CD4-positive, alpha-beta T cell (primary cell): ENCODE measurements around the gene SLC25A24. TPM values are rescaled to one million over a fixed set of nuclear protein-coding genes. Genes with fewer than 3 reads are reported as not detected.

Experiments
- ATAC-seq: fragments of 200-7000 bp; cut with Tn5 transposase; one replicate; pipeline ENCODE4 v1.10.0; 2022; ENCODE audit warnings: mild to moderate bottlenecking; ENCODE audit not compliant: poor library complexity
- CTCF ChIA-PET: fragments of 350-600 bp; sonication (Branson Sonifier 250); formaldehyde crosslinking; loops from one replicate; lab custom pipeline; 2021; ENCODE audit warnings: antibody characterized with exemption, inconsistent platforms; lab: Charles Lee
- POLR2A ChIA-PET: fragments of 350-600 bp; sonication (Branson Sonifier 250); formaldehyde crosslinking; loops from one replicate; lab custom pipeline; 2021; ENCODE audit warnings: antibody characterized with exemption, inconsistent platforms; lab: Charles Lee
- DNase-seq, 14 experiments: peaks; one replicate each; pipeline ENCODE4 v3.0.0-alpha.2; 2013 to 2020; ENCODE audit warnings: mixed read lengths in 2 of 14
- H3K27ac ChIP-seq, 2 donors: one replicate each; pipeline versions ENCODE4 v1.5.1 to v1.7.0; 2013; ENCODE audit warnings: low read length in 2 of 2, low read depth in 1 of 2, mild to moderate bottlenecking in 1 of 2
- H3K27me3 ChIP-seq, 2 experiments: 1 replicate in 1 of 2; 2 replicates in 1 of 2; pipeline versions ENCODE4 v1.6.1 to v1.7.0; 2013; ENCODE audit warnings: low read length in 2 of 2, control low read depth in 1 of 2, mild to moderate bottlenecking in 1 of 2, moderate library complexity in 1 of 2; ENCODE audit not compliant: insufficient read depth in 2 of 2, control insufficient read depth in 1 of 2
- H3K36me3 ChIP-seq: one replicate; pipeline ENCODE4 v1.6.1; 2013; ENCODE audit warnings: low read length, control low read depth; ENCODE audit not compliant: insufficient read depth
- H3K4me1 ChIP-seq: one replicate; pipeline ENCODE4 v1.6.1; 2013; ENCODE audit warnings: low read length, control low read depth; ENCODE audit not compliant: insufficient read depth
- H3K4me3 ChIP-seq: one replicate; pipeline ENCODE4 v1.5.1; 2013; ENCODE audit warnings: mild to moderate bottlenecking, low read length, moderate library complexity
- H3K9me3 ChIP-seq, 2 experiments: 1 replicate in 1 of 2; 2 replicates in 1 of 2; pipeline versions ENCODE4 v1.6.1 to v1.7.0; 2013; ENCODE audit warnings: low read length in 2 of 2, mild to moderate bottlenecking in 2 of 2, control low read depth in 1 of 2, moderate library complexity in 1 of 2; ENCODE audit not compliant: control insufficient read depth in 1 of 2, insufficient read depth in 1 of 2
- H3K27ac Mint-ChIP-seq: one replicate; pipeline ENCODE4 v1.8.0; 2020; ENCODE audit warnings: mixed read lengths
- H3K27me3 Mint-ChIP-seq: one replicate; pipeline ENCODE4 v1.8.0; 2021; ENCODE audit warnings: mixed read lengths
- H3K36me3 Mint-ChIP-seq: one replicate; pipeline ENCODE4 v1.8.0; 2021; ENCODE audit warnings: low read depth, mixed read lengths
- H3K4me1 Mint-ChIP-seq: one replicate; pipeline ENCODE4 v1.8.0; 2021; ENCODE audit warnings: low read depth, mixed read lengths
- H3K4me3 Mint-ChIP-seq: one replicate; pipeline ENCODE4 v1.8.0; 2020; ENCODE audit warnings: mild to moderate bottlenecking, mixed read lengths
- H3K9me3 Mint-ChIP-seq: one replicate; pipeline ENCODE4 v1.8.0; 2020; ENCODE audit warnings: mixed read lengths
- intact Hi-C, 2 experiments: fragments of 100-400 bp; cut with DNase I in 1 of 2; cut with micrococcal nuclease in 1 of 2; formaldehyde crosslinking; loops; one replicate each; pipeline versions ENCODE4 v1.15.1 to v1.9.0; 2023 to 2025; cut with DNase I, micrococcal nuclease
- total RNA-seq, 174 experiments: library from RNA in 2 of 174; stranded (reverse) in 2 of 174; gene quantifications; one replicate each; pipeline ENCODE4 v1.2.3 and lab custom pipeline; 2021 to 2026
- TF ChIP-seq, protein P1 (sequence below): fragments of 200-600 bp; IDR thresholded peaks from one replicate; pipeline ENCODE4 v1.8.0; 2022; ENCODE audit warnings: antibody characterized with exemption, mild to moderate bottlenecking

SLC25A24 gene
- total RNA-seq, 2 experiments from 2014 or later: 4.9 to 5.5 TPM

DNA sequence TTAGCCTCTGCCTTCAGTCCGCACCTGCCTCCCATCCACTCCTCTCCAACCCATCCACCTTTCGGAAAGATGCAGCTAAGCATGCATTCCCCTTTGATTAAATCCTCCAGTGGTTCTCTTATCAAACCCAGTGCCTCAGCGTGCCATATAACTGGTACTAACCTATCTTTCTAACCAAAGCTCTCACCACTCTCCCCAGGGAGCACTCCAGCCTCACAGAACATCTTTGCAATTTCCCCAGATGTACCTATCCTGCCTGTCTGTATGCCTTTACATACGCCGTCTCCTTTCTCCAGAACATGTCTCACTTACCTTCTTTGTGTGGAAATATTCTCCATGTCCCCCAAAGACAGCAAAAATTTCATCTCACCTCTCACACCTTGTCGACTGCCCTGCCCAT, 80.0 kb downstream of the SLC25A24 start:
- Mint-ChIP-seq H3K27ac (no peak overlapping the region), H3K36me3 (no peaks in the 10 kb centered on the region), H3K27me3 (no peaks in the 10 kb centered on the region), H3K4me1 (no peaks in the 10 kb centered on the region), H3K4me3 (no peak overlapping the region), H3K9me3 (no peaks in the 10 kb centered on the region)
- H3K9me3 ChIP-seq: no peaks in the 10 kb centered on the region
- TF ChIP-seq, protein P1, sequence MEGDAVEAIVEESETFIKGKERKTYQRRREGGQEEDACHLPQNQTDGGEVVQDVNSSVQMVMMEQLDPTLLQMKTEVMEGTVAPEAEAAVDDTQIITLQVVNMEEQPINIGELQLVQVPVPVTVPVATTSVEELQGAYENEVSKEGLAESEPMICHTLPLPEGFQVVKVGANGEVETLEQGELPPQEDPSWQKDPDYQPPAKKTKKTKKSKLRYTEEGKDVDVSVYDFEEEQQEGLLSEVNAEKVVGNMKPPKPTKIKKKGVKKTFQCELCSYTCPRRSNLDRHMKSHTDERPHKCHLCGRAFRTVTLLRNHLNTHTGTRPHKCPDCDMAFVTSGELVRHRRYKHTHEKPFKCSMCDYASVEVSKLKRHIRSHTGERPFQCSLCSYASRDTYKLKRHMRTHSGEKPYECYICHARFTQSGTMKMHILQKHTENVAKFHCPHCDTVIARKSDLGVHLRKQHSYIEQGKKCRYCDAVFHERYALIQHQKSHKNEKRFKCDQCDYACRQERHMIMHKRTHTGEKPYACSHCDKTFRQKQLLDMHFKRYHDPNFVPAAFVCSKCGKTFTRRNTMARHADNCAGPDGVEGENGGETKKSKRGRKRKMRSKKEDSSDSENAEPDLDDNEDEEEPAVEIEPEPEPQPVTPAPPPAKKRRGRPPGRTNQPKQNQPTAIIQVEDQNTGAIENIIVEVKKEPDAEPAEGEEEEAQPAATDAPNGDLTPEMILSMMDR: no peak
- no peak overlapping the region for H3K27ac ChIP-seq
- intact Hi-C loops: loop anchor here in 1 of 2 experiments (5.0 kb wide), 2 partner anchors 63 to 153 kb away; partner anchors contain the start of gene VAV3
- ATAC-seq: no peak
- CTCF ChIA-PET: no interaction called here
- H3K4me3 ChIP-seq: no peak overlapping the region
- POLR2A ChIA-PET: no interaction called here
- H3K4me1 ChIP-seq: no peaks in the 10 kb centered on the region
- no peak for DNase-seq
- H3K27me3 ChIP-seq: no peaks in the 10 kb centered on the region
- H3K36me3 ChIP-seq: no peaks in the 10 kb centered on the region

- Mint-ChIP-seq H3K27me3 (no peaks in the 10 kb centered on the region), H3K27ac (no peak overlapping the region), H3K36me3 (no peaks in the 10 kb centered on the region), H3K4me3 (no peak overlapping the region), H3K4me1 (no peaks in the 10 kb centered on the region), H3K9me3 (no peaks in the 10 kb centered on the region)
- Histone ChIP-seq H3K4me3 (no peak overlapping the region), H3K9me3 (no peaks in the 10 kb centered on the region), H3K27ac (no peak overlapping the region), H3K4me1 (no peaks in the 10 kb centered on the region), H3K36me3 (no peaks in the 10 kb centered on the region), H3K27me3 (no peaks in the 10 kb centered on the region)
- ChIA-PET POLR2A (interaction anchor here (0.9 to 1.8 kb wide), 3 partner anchors 36 to 337 kb away, joined by 3 to 4 read pairs (median 3); no protein-coding TSS in a partner anchor), CTCF (interaction anchor here (0.6 kb wide), 1 partner anchor 222 kb away, joined by 5 read pairs; no protein-coding TSS in a partner anchor)
- TF ChIP-seq, protein P1: no peak
- ATAC-seq: no peak
- no peak for DNase-seq
- intact Hi-C loops: no loop called here
These were observed 80.6 kb downstream of the SLC25A24 start for GRCh38 chr1:108119500-108119899.

- intact Hi-C loops: no loop called here
- Mint-ChIP-seq H3K4me1 (no peaks in the 10 kb centered on the region), H3K9me3 (no peaks in the 10 kb centered on the region), H3K4me3 (no peak overlapping the region), H3K27ac (no peak overlapping the region), H3K27me3 (no peaks in the 10 kb centered on the region), H3K36me3 (no peaks in the 10 kb centered on the region)
- no peak for ATAC-seq
- Histone ChIP-seq H3K4me1 (no peaks in the 10 kb centered on the region), H3K9me3 (no peaks in the 10 kb centered on the region), H3K27ac (no peak overlapping the region), H3K36me3 (no peaks in the 10 kb centered on the region), H3K4me3 (no peak overlapping the region), H3K27me3 (no peaks in the 10 kb centered on the region)
- POLR2A ChIA-PET: interaction anchor here (0.9 to 1.8 kb wide), 3 partner anchors 11 to 332 kb away, joined by 3 to 4 read pairs (median 3); no protein-coding TSS in a partner anchor
- CTCF ChIA-PET: no interaction called here
- TF ChIP-seq, protein P1: no peak
- peak in 2 of 14 experiments; percentile 27 to 31 for DNase-seq
These were observed 81.9 kb downstream of the SLC25A24 start for GRCh38 chr1:108117945-108118902.
